Hematopoietic multipotent progenitor cell treated with erythropoietin and hydrocortisone succinate and interleukin-3 and kit ligand, for 4 days (in vitro differentiated cells): ENCODE measurements around the gene SPATA16.
"Not testable (repeated sequence)": the region's sequence is repeated elsewhere in the genome, so short reads cannot be mapped to it uniquely, and the experiment has no call there.

Experiments used
- DNase-seq: peaks from one replicate; pipeline ENCODE4 v3.0.0-alpha.2; 2015

SPATA16 gene

GRCh38 chr3:173058229-173058628, 82.8 kb downstream of the SPATA16 start:
- no peak for DNase-seq

GRCh38 chr3:173055228-173055933, 85.7 kb downstream of the SPATA16 start:
- DNase-seq = no peak

GRCh38 chr3:173049360-173049759, 91.7 kb downstream of the SPATA16 start:
- peak; percentile 4 for DNase-seq

GRCh38 chr3:173045770-173046382, 95.2 kb downstream of the SPATA16 start:
- peak; percentile 23 for DNase-seq

DNA sequence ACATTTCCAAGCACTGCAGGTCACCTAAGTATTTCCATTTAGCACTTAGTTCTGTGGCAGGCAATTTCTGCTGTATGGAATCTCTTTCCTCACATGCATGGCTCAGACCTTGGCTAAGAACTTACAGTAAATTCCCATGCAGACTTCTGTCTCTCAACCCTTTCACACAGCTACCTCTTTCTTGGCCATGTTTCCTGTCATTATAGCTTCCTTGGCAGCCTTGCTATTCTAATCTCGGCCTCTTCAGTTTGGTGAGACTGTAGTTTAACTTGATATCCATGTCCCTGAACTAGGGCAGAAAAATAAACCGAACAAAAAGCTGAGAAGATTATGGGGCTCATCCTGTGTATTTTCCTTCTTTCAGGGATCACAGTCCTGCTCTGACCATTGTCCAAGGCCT, 96.0 kb downstream of the SPATA16 start:
- DNase-seq = no peak

- no peak for DNase-seq
Observed at GRCh38 chr3:173043757-173044156, 97.3 kb downstream of the SPATA16 start.

DNA sequence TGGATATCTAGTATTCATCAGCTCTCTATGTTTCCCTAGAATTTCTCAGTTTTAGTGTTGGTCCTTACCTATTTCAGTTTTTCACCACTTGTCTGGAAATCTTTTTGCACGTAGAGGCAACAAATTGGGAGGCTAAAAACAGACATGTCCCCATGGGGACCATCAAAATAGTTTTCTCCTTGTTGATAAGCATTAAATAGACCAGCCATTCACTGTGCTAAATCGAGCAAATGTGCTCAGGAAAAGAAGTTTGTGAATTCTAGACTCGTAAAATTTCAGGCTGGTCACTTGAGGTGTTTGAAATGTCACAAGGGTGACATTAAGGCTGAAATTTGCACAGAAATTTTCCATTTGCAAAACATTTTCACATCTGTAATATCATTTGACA, 102.6 kb downstream of the SPATA16 start:
- DNase-seq = no peak

- no peak for DNase-seq
Observed at GRCh38 chr3:173037840-173038483, 103.1 kb downstream of the SPATA16 start.

GRCh38 chr3:173030273-173030672, 110.8 kb downstream of the SPATA16 start:
- DNase-seq = no peak

DNA sequence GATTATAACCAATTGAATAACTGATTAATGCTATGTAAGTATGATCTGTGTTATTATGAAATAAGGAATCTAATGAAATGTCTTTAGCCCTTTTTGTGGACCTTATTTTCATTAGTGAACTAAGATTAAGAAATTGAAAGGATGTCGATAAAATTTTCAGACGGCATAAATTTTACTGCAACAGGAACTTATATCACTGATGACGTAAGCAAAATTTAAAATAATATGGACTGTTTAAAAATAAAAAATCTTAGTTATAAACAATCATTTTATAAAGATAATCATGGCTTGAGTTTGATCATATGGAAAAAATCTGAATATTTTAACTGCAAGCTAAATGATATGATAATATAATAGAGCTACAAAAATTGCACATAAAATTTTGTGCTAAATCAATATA, 112.7 kb downstream of the SPATA16 start:
- DNase-seq = no peak

DNA sequence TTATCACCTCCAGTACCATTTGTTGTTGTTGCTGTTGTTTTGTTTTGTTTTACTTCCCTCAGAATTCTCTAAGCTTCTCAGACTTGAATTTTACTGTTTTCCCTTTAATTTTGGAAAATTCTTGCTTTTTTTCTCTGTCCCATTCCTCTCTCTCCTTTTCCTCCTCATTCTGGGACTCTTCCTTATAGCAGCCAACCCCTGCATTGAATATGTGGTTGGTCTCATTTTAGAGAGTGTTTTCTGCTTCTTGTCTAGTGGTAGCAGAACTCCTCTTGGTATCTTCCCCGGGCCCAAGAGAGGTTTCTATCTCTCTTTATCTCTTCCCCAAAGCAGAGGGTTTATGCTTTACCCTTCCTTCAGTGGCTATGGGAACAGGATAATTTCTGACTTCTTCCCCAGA, 113.6 kb downstream of the SPATA16 start:
- no peak for DNase-seq

GRCh38 chr3:173025941-173026340, 115.1 kb downstream of the SPATA16 start:
- no peak for DNase-seq

DNA sequence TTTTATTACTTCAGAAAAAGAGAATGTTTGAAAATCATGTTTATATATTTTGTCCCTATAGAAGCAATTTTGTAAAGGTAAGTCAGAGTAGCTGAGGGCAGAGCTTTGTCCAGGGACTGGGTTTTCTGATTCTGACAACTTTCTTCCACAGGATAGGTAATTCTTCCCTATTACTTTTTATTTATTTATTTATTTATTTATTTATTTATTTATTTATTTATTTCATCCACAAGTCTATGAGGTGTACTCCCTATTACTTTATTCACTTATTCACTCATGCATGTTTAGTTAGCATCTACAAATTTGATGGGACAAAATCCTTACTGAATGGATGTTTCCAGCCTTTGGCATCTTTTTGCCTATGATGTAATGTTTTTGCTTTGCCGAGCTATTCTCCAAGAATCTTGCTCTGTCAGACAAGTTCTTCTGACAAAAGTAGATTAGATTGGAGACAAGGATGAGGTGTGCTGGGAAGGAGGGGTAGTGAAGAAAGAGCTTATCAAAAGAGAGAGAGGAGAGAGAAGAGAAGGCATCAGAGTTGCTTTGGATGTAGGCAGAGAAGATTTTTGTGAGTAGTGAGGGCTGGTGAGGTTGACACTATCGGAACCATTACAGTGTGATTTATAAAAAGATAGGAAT, 119.4 kb downstream of the SPATA16 start:
- DNase-seq = no peak

DNA sequence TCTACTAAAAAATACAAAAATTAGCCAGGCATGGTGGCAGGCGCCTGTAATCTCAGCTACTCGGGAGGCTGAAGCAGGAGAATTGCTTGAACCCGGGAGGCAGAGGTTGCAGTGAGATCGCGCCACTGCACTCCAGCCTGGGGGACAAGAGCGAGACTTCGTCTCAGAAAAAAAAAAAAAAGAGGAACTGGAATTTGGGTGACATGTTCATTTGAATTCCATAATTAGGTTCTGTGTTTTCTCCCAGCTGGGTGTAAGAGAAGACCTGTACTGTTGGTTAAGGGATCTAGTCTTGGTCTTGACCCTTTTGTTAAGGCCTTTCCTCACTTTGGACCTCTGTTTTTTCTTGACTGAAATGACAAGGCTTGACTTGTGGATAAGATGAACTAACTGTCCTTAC, 120.9 kb downstream of the SPATA16 start:
- not testable (repeated sequence) for DNase-seq

GRCh38 chr3:173019378-173019777, 121.7 kb downstream of the SPATA16 start:
- no peak for DNase-seq

GRCh38 chr3:173018758-173019157, 122.3 kb downstream of the SPATA16 start:
- DNase-seq = no peak

GRCh38 chr3:173013219-173013832, 127.7 kb downstream of the SPATA16 start:
- no peak for DNase-seq

GRCh38 chr3:173009410-173009809, 131.6 kb downstream of the SPATA16 start:
- no peak for DNase-seq

- no peak for DNase-seq
Observed at GRCh38 chr3:173008978-173009377, 132.1 kb downstream of the SPATA16 start.

- DNase-seq = peak; percentile 77
Observed at GRCh38 chr3:173007079-173007723, 133.8 kb downstream of the SPATA16 start.

DNA sequence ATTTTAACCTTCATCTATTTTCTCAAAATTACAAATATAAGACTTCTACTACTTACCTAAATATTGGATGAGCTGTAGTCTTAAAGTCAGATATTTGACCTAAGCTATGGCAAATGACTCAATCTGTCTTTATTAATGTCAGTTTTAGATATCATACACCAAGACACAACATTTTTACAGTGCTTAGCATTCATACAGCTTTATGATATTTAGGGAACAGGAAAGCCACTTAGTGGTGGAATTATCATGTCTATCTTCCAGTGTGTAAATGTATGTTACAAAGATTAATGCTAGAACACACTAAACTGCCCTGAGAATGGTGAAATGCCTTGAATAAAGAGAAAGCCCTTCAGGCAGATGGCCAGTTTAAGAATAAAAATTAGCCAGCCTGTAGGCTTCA, 135.0 kb downstream of the SPATA16 start:
- DNase-seq = no peak

GRCh38 chr3:173004681-173005080, 136.4 kb downstream of the SPATA16 start:
- no peak for DNase-seq

DNA sequence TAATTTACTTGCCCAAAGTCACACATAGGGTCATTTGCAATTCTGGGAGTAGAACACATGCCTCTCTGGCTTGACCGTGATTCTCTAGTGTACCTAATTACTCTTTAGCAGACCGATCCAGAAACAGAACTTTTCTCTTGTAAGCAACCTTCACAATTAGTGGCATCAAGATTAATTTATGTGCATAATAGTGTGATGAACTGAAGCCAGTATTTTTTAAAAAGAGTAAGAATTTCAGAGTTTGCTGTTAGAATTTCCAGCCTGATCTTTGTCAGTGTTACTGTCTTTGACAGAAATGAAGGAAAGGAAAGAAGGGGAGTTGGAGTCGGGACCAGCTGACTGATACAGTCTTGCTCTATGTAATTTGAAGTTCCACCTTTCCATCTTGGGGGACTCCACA, 137.1 kb downstream of the SPATA16 start:
- DNase-seq = no peak
